Peyer's patch (tissue), 4 donors: ENCODE results near the gene L3MBTL4. TPM values are rescaled to one million over a fixed set of nuclear protein-coding genes. Genes with fewer than 3 reads are reported as not detected.
"Not testable (repeated sequence)": the region's sequence is repeated elsewhere in the genome, so short reads cannot be mapped to it uniquely, and the experiment has no call there.

Experiments used
- DNase-seq, 3 donors: peaks; one replicate each; pipeline ENCODE4 v3.0.0-alpha.2; 2017 to 2019
- H3K27ac ChIP-seq, 4 donors: fragments of 200-600 bp; sonication (generic); one replicate each; pipeline ENCODE4 v1.5.1; 2016 to 2019
- H3K27me3 ChIP-seq, 2 donors: fragments of 200-600 bp; sonication (generic); one replicate each; pipeline ENCODE4 v1.5.1; 2019
- H3K36me3 ChIP-seq, 3 donors: fragments of 200-600 bp; sonication (generic); one replicate each; pipeline ENCODE4 v1.5.1; 2016 to 2019
- H3K4me1 ChIP-seq, 4 donors: fragments of 200-600 bp; sonication (generic); one replicate each; pipeline ENCODE4 v1.5.1; 2016 to 2019
- H3K4me3 ChIP-seq, 4 donors: fragments of 200-600 bp; sonication (generic); 1 replicate in 3 of 4; 2 replicates in 1 of 4; pipeline ENCODE4 v1.5.1; 2016 to 2019; ENCODE audit warnings: mild to moderate bottlenecking in 1 of 4
- H3K9me3 ChIP-seq, 4 donors: fragments of 200-600 bp; sonication (generic); one replicate each; pipeline ENCODE4 v1.5.1; 2016 to 2019; ENCODE audit warnings: mild to moderate bottlenecking in 1 of 4
- CTCF ChIP-seq, 6 experiments: fragments of 450-650 bp in 4 of 6; fragments of 200-600 bp in 2 of 6; sonication (generic) in 1 of 6; IDR thresholded peaks; one replicate each; pipeline ENCODE4 v1.5.1; 2017 to 2019; ENCODE audit warnings: antibody characterized with exemption in 6 of 6, mild to moderate bottlenecking in 3 of 6, moderate library complexity in 1 of 6
- POLR2A ChIP-seq, 2 donors: fragments of 450-650 bp; IDR thresholded peaks; one replicate each; pipeline ENCODE4 v1.5.1; 2017; ENCODE audit warnings: antibody characterized with exemption in 2 of 2, mild to moderate bottlenecking in 2 of 2, moderate library complexity in 2 of 2
- total RNA-seq, 4 donors: library from RNA; depleted of rRNA; stranded (reverse); fragments of >200 nt; gene quantifications; one replicate each; pipeline ENCODE4 v1.1.0, GENCODE V29; 2016

L3MBTL4 gene
- total RNA-seq, 4 donors from 2014 or later = 6.5 to 25.6 (median 13.7) TPM

- Histone ChIP-seq H3K9me3 (no peaks in the 10 kb centered on the region), H3K4me1 (no peaks in the 10 kb centered on the region), H3K27ac (no peak overlapping the region), H3K4me3 (no peak overlapping the region), H3K27me3 (no peaks in the 10 kb centered on the region), H3K36me3 (no peaks in the 10 kb centered on the region)
- TF ChIP-seq POLR2A (IDR thresholded peaks at IDR 0.05) (no peak), CTCF (IDR thresholded peaks at IDR 0.05) (no peak)
- no peak for DNase-seq
Measured at GRCh38 chr18:6412933-6413472, 1.7 kb downstream of the L3MBTL4 start.

- H3K9me3 ChIP-seq = no peaks in the 10 kb centered on the region
- DNase-seq = no peak
- no peaks in the 10 kb centered on the region for H3K36me3 ChIP-seq
- H3K4me1 ChIP-seq = no peaks in the 10 kb centered on the region
- no peak for TF ChIP-seq POLR2A (IDR thresholded peaks at IDR 0.05)
- TF ChIP-seq CTCF (IDR thresholded peaks at IDR 0.05) = no peak
- H3K27ac ChIP-seq = no peak overlapping the region
- no peak overlapping the region for H3K4me3 ChIP-seq
- H3K27me3 ChIP-seq = no peaks in the 10 kb centered on the region
Measured at GRCh38 chr18:6411382-6411781, 3.3 kb downstream of the L3MBTL4 start.

GRCh38 chr18:6409933-6410332 is 4.8 kb downstream of the L3MBTL4 start:
- no peak for DNase-seq
- Histone ChIP-seq H3K27me3 (no peaks in the 10 kb centered on the region), H3K4me3 (no peak overlapping the region), H3K4me1 (no peaks in the 10 kb centered on the region), H3K27ac (no peak overlapping the region), H3K36me3 (no peaks in the 10 kb centered on the region), H3K9me3 (no peaks in the 10 kb centered on the region)
- no peak for TF ChIP-seq CTCF (IDR thresholded peaks at IDR 0.05)
- TF ChIP-seq POLR2A (IDR thresholded peaks at IDR 0.05) = no peak

- not testable (repeated sequence) for H3K27ac ChIP-seq, DNase-seq, H3K4me3 ChIP-seq, H3K36me3 ChIP-seq, H3K4me1 ChIP-seq, H3K27me3 ChIP-seq, H3K9me3 ChIP-seq
Measured at GRCh38 chr18:6408543-6408942, 6.2 kb downstream of the L3MBTL4 start.

GRCh38 chr18:6406910-6407470 is 7.7 kb downstream of the L3MBTL4 start:
- TF ChIP-seq POLR2A (IDR thresholded peaks at IDR 0.05) = no peak
- TF ChIP-seq CTCF (IDR thresholded peaks at IDR 0.05) = no peak
- no peak overlapping the region for H3K4me3 ChIP-seq
- H3K36me3 ChIP-seq = no peaks in the 10 kb centered on the region
- H3K27ac ChIP-seq = no peak overlapping the region
- H3K27me3 ChIP-seq = no peaks in the 10 kb centered on the region
- no peaks in the 10 kb centered on the region for H3K9me3 ChIP-seq
- no peaks in the 10 kb centered on the region for H3K4me1 ChIP-seq
- DNase-seq = no peak

GRCh38 chr18:6406075-6406909 is 8.4 kb downstream of the L3MBTL4 start:
- Histone ChIP-seq H3K9me3 (no peaks in the 10 kb centered on the region), H3K4me1 (no peaks in the 10 kb centered on the region), H3K36me3 (no peaks in the 10 kb centered on the region), H3K4me3 (no peak overlapping the region), H3K27ac (no peak overlapping the region), H3K27me3 (no peaks in the 10 kb centered on the region)
- TF ChIP-seq CTCF (IDR thresholded peaks at IDR 0.05) (no peak), POLR2A (IDR thresholded peaks at IDR 0.05) (no peak)
- DNase-seq = no peak
